Right lobe of liver (tissue), 6 donors: ENCODE results near the gene SEMA4B. TPM values are rescaled to one million over a fixed set of nuclear protein-coding genes. Genes with fewer than 3 reads are reported as not detected.

Experiments used
- ATAC-seq, 4 donors: fragments of 200-7000 bp; cut with Tn5 transposase; one replicate each; pipeline ENCODE4 v1.9.1; 2020; ENCODE audit warnings: mild to moderate bottlenecking in 4 of 4, moderate library complexity in 4 of 4
- DNase-seq, 3 donors: peaks; one replicate each; pipeline ENCODE4 v3.0.0-alpha.2; 2020
- H3K27ac ChIP-seq, 3 donors: fragments of 200-600 bp; one replicate each; pipeline ENCODE4 v1.8.0; 2022
- H3K27me3 ChIP-seq, 2 donors: fragments of 200-600 bp; one replicate each; pipeline ENCODE4 v1.8.0; 2022
- H3K36me3 ChIP-seq, 4 donors: fragments of 200-600 bp; sonication (generic) in 1 of 4; one replicate each; pipeline versions ENCODE4 v1.5.1 to v1.8.0; 2017 to 2022; ENCODE audit warnings: control low read depth in 1 of 4
- H3K4me1 ChIP-seq, 4 donors: fragments of 200-600 bp; sonication (generic) in 1 of 4; one replicate each; pipeline versions ENCODE4 v1.5.1 to v1.8.0; 2017 to 2022; ENCODE audit warnings: control low read depth in 1 of 4
- H3K4me3 ChIP-seq, 3 donors: fragments of 200-600 bp; one replicate each; pipeline ENCODE4 v1.8.0; 2022
- H3K9me3 ChIP-seq, 4 donors: fragments of 200-600 bp; sonication (generic) in 1 of 4; one replicate each; pipeline versions ENCODE4 v1.5.1 to v1.8.0; 2017 to 2022; ENCODE audit warnings: control low read depth in 1 of 4
- POLR2A ChIP-seq: fragments of 450-650 bp; IDR thresholded peaks from one replicate; pipeline ENCODE4 v1.6.1; 2017; ENCODE audit warnings: antibody characterized with exemption, mild to moderate bottlenecking
- WGBS: methylation state at CpG from one replicate; pipeline ENCODE4 v1.1.6; 2018; ENCODE audit warnings: low coverage, low lambda C conversion rate; ENCODE audit not compliant: insufficient coverage; ENCODE audit errors: missing lambda C conversion rate; 5-methylcytosine and 5-hydroxymethylcytosine counted together
- intact Hi-C, 2 donors: fragments of 100-400 bp; cut with DNase I; formaldehyde crosslinking; loops; one replicate each; pipeline versions ENCODE4 v1.11.2 to v1.14.1; 2022
- total RNA-seq, 6 experiments: library from RNA; depleted of rRNA in 2 of 6; stranded (reverse); fragments of >200 nt in 2 of 6; fragmentation: NEBNext Ultra II Directional in 3 of 6; extraction: Animal tissue kit (Norgen Biotek cat#: 25700) in 3 of 6; gene quantifications; one replicate each; pipeline versions ENCODE4 v1.1.0 to v1.2.4, GENCODE V29; 2016 to 2023
- TF ChIP-seq, protein P1 (sequence below), 4 donors: fragments of 200-600 bp in 3 of 4; fragments of 450-650 bp in 1 of 4; IDR thresholded peaks; one replicate each; pipeline versions ENCODE4 v1.5.1 to v1.8.0; 2016 to 2022; ENCODE audit warnings: antibody characterized with exemption in 4 of 4, mild to moderate bottlenecking in 2 of 4
- donor health status: DM: no; HTN: yes; CAD: no.
- donor health status: DM: no; HTN: no; CAD: no.
- donor health status: DM: no; HTN: no; CAD: no.
- donor health status: DM: no; HTN: yes; CAD: no.
- donor health status: DM: no; HTN: yes; CAD: no.

Gene SEMA4B
- total RNA-seq, 6 experiments from 2014 or later: 17.1 to 67.7 (median 20.3) TPM

DNA sequence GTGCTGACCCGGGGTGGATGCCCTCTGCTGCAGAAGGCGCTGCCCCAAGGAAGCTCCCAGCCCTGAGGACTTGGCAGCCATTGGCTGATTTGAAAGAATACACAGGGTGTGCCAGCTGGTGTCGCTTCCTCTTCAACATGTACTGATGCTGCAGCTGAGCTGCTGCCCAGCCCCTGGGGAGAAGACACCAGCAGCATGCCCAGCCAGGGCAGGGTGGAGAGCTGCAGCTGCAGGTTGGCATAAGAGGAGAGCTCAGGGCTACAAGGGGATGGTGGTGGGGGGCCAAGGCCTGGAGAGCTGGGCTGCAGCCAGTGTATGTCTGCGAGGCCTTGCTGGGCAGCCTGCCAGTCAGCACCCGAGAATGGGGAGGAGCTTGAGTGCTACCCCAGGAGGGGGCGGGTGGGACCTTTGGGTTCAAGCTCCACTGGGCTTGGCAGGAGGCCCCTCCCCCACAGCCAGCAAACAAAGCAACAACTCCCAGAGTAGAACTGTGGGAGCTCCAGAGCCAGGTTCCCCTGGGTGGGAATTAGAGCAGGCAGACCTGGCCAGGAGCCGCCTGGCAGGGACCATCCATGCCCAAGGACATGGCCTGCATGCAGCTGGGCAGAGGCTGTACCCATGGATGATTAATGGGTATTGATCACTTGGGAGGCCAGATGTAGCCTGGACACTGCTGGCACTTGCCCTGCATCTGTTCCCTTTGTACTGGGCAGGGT lies 9.2 kb upstream of the SEMA4B start:
- H3K9me3 ChIP-seq: no peaks in the 10 kb centered on the region
- H3K4me3 ChIP-seq: no peak overlapping the region
- no peak for TF ChIP-seq POLR2A
- TF ChIP-seq, protein P1, sequence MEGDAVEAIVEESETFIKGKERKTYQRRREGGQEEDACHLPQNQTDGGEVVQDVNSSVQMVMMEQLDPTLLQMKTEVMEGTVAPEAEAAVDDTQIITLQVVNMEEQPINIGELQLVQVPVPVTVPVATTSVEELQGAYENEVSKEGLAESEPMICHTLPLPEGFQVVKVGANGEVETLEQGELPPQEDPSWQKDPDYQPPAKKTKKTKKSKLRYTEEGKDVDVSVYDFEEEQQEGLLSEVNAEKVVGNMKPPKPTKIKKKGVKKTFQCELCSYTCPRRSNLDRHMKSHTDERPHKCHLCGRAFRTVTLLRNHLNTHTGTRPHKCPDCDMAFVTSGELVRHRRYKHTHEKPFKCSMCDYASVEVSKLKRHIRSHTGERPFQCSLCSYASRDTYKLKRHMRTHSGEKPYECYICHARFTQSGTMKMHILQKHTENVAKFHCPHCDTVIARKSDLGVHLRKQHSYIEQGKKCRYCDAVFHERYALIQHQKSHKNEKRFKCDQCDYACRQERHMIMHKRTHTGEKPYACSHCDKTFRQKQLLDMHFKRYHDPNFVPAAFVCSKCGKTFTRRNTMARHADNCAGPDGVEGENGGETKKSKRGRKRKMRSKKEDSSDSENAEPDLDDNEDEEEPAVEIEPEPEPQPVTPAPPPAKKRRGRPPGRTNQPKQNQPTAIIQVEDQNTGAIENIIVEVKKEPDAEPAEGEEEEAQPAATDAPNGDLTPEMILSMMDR (IDR thresholded peaks at IDR 0.05): peak in 1 of 4 donors; percentile 6
- ATAC-seq (peak; percentile 84 to 93 (median 92)), DNase-seq (peak; percentile 93 to 98 (median 98))
- 8% methylated on average over 4 of the region's 7 CpGs for WGBS
- peak overlapping the region; percentile 50 to 71 (median 56) for H3K27ac ChIP-seq
- intact Hi-C loops: no loop called here
- peaks cover 0 to 66% (median 19%) of the 10 kb centered on the region in 4 donors for H3K4me1 ChIP-seq
- H3K27me3 ChIP-seq: no peaks in the 10 kb centered on the region
- H3K36me3 ChIP-seq: no peaks in the 10 kb centered on the region

DNA sequence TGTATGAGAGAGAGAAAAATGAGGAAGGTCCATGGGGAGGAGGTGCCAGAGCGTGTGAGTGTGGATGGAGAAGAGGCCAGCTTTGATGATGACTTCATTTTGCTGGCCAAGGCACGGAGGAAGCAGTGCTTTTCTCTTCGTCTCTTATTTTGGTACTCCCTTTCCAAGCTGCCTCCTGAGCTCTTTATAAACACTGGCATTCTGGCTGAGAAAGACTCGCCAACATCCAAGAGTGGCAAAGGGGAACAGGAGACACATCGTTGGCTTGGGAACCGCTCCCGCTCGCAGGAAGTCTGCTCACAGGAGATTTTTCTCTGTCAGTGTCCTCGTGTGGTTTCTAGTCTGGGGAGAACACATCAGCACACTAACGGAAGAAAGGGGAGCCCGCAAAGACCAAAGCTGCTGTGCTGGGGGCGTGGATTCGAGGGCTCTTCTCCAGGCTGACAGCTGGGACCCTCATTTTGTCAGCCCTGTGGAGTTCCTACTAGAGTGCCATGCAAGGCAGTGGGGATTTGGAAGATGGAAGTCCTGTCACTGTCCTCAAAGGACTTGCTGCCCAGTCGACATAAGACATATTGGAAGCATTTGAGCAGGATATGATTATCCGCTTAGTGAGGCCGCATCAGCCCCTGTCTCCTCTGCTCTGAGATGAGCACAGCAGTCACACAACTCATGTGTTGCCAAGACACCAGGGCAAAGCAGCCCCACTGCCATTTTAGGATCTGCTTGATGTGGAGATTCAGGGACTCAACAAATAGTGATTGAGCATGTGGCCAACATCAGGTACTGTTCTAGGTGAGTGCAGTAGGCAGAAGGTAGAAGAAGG lies 8.0 kb upstream of the SEMA4B start:
- intact Hi-C loops: no loop called here

DNA sequence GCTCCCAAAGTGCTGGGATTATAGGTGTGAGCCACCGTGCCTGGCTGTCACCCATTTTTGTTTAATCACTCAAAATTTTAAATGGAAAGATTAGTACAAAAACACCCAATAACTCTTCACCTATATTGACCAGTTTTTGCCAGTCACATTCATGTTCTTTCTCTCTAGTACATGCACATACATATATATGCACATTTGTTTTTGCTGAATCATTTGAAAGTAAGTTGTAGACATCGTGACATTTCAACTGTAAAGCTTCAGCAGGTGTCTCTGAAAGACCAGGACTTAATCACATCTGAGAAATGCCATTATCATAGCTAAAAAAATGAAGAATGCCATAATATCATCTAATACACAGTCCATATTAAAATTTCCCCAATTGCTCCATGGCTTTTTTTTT lies 6.5 kb upstream of the SEMA4B start:
- Histone ChIP-seq H3K4me3 (no peak overlapping the region), H3K36me3 (no peaks in the 10 kb centered on the region), H3K9me3 (no peaks in the 10 kb centered on the region), H3K27ac (no peak overlapping the region), H3K4me1 (peaks cover 0 to 52% (median 19%) of the 10 kb centered on the region in 4 donors), H3K27me3 (no peaks in the 10 kb centered on the region)
- intact Hi-C loops: no loop called here
- DNase-seq (no peak), ATAC-seq (no peak)
- 86% methylated on average over 2 of the region's 2 CpGs for WGBS
- TF ChIP-seq, protein P1 (IDR thresholded peaks at IDR 0.05): no peak
- TF ChIP-seq POLR2A: no peak

More for the DNA sequence above, 8.0 kb upstream of the SEMA4B start:
- DNase-seq (no peak), ATAC-seq (peak in 1 of 4 donors; percentile 3)
- Histone ChIP-seq H3K4me1 (peaks cover 0 to 59% (median 19%) of the 10 kb centered on the region in 4 donors), H3K27me3 (no peaks in the 10 kb centered on the region), H3K36me3 (no peaks in the 10 kb centered on the region), H3K9me3 (no peaks in the 10 kb centered on the region), H3K27ac (peak overlapping the region; percentile 50 to 71 (median 56)), H3K4me3 (no peak overlapping the region)
- 29% methylated on average over 9 of the region's 16 CpGs for WGBS
- no peak for TF ChIP-seq POLR2A
- TF ChIP-seq, protein P1 (IDR thresholded peaks at IDR 0.05): no peak

DNA sequence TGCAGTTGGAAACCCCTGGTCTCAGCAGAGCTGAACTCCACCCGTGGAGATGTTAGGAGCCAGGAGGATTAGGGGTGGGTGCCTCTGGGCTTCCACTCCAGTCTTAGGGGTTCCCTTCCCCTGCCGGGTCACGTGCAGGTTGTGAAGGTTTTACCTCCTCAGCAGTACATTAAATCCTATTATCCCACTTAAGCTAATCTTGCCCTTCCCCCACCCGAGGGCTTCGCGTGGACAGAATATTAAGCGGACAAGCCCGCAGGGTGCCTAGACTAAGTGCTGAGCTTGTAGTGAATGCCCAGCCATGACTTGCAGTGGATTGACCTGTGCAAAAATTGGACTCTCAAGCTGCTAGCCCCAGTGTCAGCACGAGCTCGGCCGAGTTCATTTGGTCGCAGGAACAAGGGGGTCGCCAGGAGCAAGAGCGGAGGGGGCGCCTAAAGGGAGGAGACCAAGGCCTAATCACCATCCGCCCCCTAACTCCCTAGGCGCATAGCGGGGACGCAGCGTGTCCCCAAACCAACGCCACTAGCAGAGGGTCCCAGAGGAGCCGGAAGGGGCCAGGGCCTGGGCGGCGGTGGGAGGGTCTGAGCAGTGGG lies 498 bp upstream of the SEMA4B start:
- Histone ChIP-seq H3K4me1 (peaks cover 0 to 36% (median 9%) of the 10 kb centered on the region in 4 donors), H3K27me3 (no peaks in the 10 kb centered on the region), H3K4me3 (peak overlapping the region; percentile 85 to 95 (median 87)), H3K9me3 (no peaks in the 10 kb centered on the region), H3K36me3 (no peaks in the 10 kb centered on the region), H3K27ac (peak overlapping the region; percentile 44 to 80 (median 76))
- ATAC-seq (peak; percentile 6 to 28 (median 23)), DNase-seq (no peak)
- no peak for TF ChIP-seq POLR2A
- TF ChIP-seq, protein P1 (IDR thresholded peaks at IDR 0.05): no peak
- intact Hi-C loops: no loop called here
- WGBS: 17% methylated on average over 6 of the region's 24 CpGs
